ENCODE results near the gene NTMT2.

Gene NTMT2

DNA sequence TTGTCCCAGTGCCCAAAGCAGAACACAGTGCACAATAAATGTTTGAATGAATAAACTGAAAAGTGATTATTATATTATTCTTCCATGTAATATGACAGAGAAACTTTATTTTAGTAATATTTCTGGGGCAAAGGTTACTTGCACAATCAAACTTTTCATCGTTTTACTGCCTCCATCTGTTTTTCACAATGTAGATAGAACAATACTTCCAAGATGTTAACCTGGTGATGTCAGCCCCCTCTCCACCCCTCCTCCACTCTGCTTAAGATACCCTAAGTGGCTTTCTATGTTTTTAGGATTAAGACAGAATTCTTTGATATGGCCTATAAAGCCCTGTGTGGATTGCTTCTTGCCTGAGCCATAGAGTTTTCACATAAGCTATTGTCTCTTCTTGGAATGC lies 13.8 kb upstream of the NTMT2 start:
- Histone ChIP-seq H3K9me3 (ENCODE audit: control insufficient read depth in 2 of 2, low read length in 2 of 2) (no peaks in the 10 kb centered on the region), H3K9ac (ENCODE audit: low read depth in 1 of 2, low read length in 2 of 2) (no peak overlapping the region), H3K27ac (ENCODE audit: low read depth in 2 of 2, low read length in 2 of 2) (no peak overlapping the region), H3K27me3 (ENCODE audit: control insufficient read depth in 2 of 2, insufficient read depth in 2 of 2, low read length in 2 of 2) (no peaks in the 10 kb centered on the region), H3K4me3 (ENCODE audit: low read length in 2 of 2) (no peak overlapping the region), H3K36me3 (ENCODE audit: control insufficient read depth in 2 of 2, insufficient read depth in 2 of 2, low read length in 2 of 2) (no peaks in the 10 kb centered on the region), H3K4me1 (ENCODE audit: control insufficient read depth in 2 of 2, insufficient read depth in 2 of 2, low read length in 2 of 2) (no peaks in the 10 kb centered on the region)

GRCh38 chr1:170133766-170134495 lies 11.8 kb upstream of the NTMT2 start:
- Histone ChIP-seq H3K36me3 (ENCODE audit: control insufficient read depth in 2 of 2, insufficient read depth in 2 of 2, low read length in 2 of 2) (no peaks in the 10 kb centered on the region), H3K27me3 (ENCODE audit: control insufficient read depth in 2 of 2, insufficient read depth in 2 of 2, low read length in 2 of 2) (no peaks in the 10 kb centered on the region), H3K4me1 (ENCODE audit: control insufficient read depth in 2 of 2, insufficient read depth in 2 of 2, low read length in 2 of 2) (no peaks in the 10 kb centered on the region), H3K4me3 (ENCODE audit: low read length in 2 of 2) (no peak overlapping the region), H3K27ac (ENCODE audit: low read depth in 2 of 2, low read length in 2 of 2) (no peak overlapping the region), H3K9ac (ENCODE audit: low read depth in 1 of 2, low read length in 2 of 2) (no peak overlapping the region), H3K9me3 (ENCODE audit: control insufficient read depth in 2 of 2, low read length in 2 of 2) (no peaks in the 10 kb centered on the region)

DNA sequence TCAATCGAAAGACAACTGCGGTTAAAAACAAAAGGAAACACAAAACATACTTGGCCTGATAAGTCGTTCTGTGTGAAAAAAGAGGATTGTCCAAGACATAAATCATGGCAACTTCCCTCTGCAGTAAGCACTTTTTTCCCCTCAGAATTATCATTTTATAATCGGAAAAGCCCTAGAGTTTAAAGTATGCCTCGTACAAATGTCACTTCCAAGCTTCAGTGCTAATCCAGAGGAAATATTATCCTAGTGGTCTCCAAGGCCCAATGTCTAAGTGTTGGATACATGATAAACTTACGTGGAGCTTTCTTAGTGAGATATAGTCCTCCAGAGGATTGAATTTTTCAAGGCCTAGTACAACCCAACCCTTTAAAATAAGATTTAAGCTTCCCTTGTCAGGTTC lies 11.2 kb upstream of the NTMT2 start:
- H3K4me3 ChIP-seq (ENCODE audit: low read length in 2 of 2): no peak overlapping the region
- H3K36me3 ChIP-seq (ENCODE audit: control insufficient read depth in 2 of 2, insufficient read depth in 2 of 2, low read length in 2 of 2): no peaks in the 10 kb centered on the region
- no peaks in the 10 kb centered on the region for H3K27me3 ChIP-seq (ENCODE audit: control insufficient read depth in 2 of 2, insufficient read depth in 2 of 2, low read length in 2 of 2)
- no peaks in the 10 kb centered on the region for H3K4me1 ChIP-seq (ENCODE audit: control insufficient read depth in 2 of 2, insufficient read depth in 2 of 2, low read length in 2 of 2)
- no peak overlapping the region for H3K9ac ChIP-seq (ENCODE audit: low read depth in 1 of 2, low read length in 2 of 2)
- H3K9me3 ChIP-seq (ENCODE audit: control insufficient read depth in 2 of 2, low read length in 2 of 2): no peaks in the 10 kb centered on the region
- H3K27ac ChIP-seq (ENCODE audit: low read depth in 2 of 2, low read length in 2 of 2): no peak overlapping the region

- H3K27ac ChIP-seq (ENCODE audit: low read depth in 2 of 2, low read length in 2 of 2): no peak overlapping the region
- no peaks in the 10 kb centered on the region for H3K36me3 ChIP-seq (ENCODE audit: control insufficient read depth in 2 of 2, insufficient read depth in 2 of 2, low read length in 2 of 2)
- H3K27me3 ChIP-seq (ENCODE audit: control insufficient read depth in 2 of 2, insufficient read depth in 2 of 2, low read length in 2 of 2): no peaks in the 10 kb centered on the region
- H3K9ac ChIP-seq (ENCODE audit: low read depth in 1 of 2, low read length in 2 of 2): no peak overlapping the region
- H3K4me1 ChIP-seq (ENCODE audit: control insufficient read depth in 2 of 2, insufficient read depth in 2 of 2, low read length in 2 of 2): no peaks in the 10 kb centered on the region
- H3K9me3 ChIP-seq (ENCODE audit: control insufficient read depth in 2 of 2, low read length in 2 of 2): no peaks in the 10 kb centered on the region
- H3K4me3 ChIP-seq (ENCODE audit: low read length in 2 of 2): no peak overlapping the region
Observed at GRCh38 chr1:170140371-170140770, 5.4 kb upstream of the NTMT2 start.

DNA sequence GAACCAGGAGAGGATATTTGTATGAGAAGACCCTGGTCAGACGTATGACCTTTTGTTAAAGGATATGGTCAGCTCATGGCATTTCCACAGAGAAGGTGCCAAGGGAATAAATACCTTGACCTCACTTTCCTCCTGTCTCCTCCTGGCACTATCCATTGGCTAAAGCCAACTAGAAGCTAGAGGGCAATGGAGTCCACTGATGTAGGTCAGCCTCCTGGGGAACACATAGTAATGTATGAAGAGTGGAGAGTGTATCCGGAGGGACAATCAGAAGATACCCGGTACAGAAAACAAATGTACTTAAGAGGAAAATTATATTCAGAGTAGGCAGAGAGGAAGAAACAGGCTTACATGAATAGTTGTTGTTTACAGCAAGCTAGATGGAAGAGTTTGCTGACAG lies 698 bp upstream of the NTMT2 start:
- Histone ChIP-seq H3K9me3 (ENCODE audit: control insufficient read depth in 2 of 2, low read length in 2 of 2) (no peaks in the 10 kb centered on the region), H3K27me3 (ENCODE audit: control insufficient read depth in 2 of 2, insufficient read depth in 2 of 2, low read length in 2 of 2) (no peaks in the 10 kb centered on the region), H3K27ac (ENCODE audit: low read depth in 2 of 2, low read length in 2 of 2) (no peak overlapping the region), H3K36me3 (ENCODE audit: control insufficient read depth in 2 of 2, insufficient read depth in 2 of 2, low read length in 2 of 2) (no peaks in the 10 kb centered on the region), H3K9ac (ENCODE audit: low read depth in 1 of 2, low read length in 2 of 2) (no peak overlapping the region), H3K4me3 (ENCODE audit: low read length in 2 of 2) (no peak overlapping the region), H3K4me1 (ENCODE audit: control insufficient read depth in 2 of 2, insufficient read depth in 2 of 2, low read length in 2 of 2) (no peaks in the 10 kb centered on the region)

DNA sequence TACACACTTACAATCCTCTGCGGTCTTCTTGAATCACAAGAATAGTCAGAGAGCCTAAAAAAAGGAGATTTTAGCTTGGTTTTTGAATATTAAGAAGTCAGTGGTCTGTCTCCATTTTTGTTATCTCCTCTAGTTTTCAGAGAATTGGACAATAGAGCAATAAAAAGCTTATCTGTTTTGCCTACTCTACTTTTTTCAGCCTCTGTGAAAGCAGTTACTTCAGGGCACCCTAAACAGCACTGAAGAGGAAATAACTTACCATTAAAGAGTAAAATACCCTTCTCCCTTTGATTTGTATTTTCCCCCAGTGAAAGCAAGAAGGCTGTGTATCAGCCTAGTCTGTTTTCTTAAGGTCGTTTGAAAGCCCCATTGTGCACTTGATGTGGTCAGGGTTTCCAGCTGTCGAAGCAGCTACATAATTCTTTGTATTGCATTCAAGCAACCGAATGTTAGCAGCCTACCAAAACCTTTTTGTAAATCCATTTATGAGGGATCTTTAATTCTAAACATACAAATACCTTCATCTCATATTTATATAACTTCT lies 1.0 kb downstream of the NTMT2 start:
- Histone ChIP-seq H3K9me3 (ENCODE audit: control insufficient read depth in 2 of 2, low read length in 2 of 2) (no peaks in the 10 kb centered on the region), H3K27ac (ENCODE audit: low read depth in 2 of 2, low read length in 2 of 2) (no peak overlapping the region), H3K27me3 (ENCODE audit: control insufficient read depth in 2 of 2, insufficient read depth in 2 of 2, low read length in 2 of 2) (no peaks in the 10 kb centered on the region), H3K4me3 (ENCODE audit: low read length in 2 of 2) (no peak overlapping the region), H3K4me1 (ENCODE audit: control insufficient read depth in 2 of 2, insufficient read depth in 2 of 2, low read length in 2 of 2) (no peaks in the 10 kb centered on the region), H3K36me3 (ENCODE audit: control insufficient read depth in 2 of 2, insufficient read depth in 2 of 2, low read length in 2 of 2) (no peaks in the 10 kb centered on the region), H3K9ac (ENCODE audit: low read depth in 1 of 2, low read length in 2 of 2) (no peak overlapping the region)

- no peaks in the 10 kb centered on the region for H3K36me3 ChIP-seq (ENCODE audit: control insufficient read depth in 2 of 2, insufficient read depth in 2 of 2, low read length in 2 of 2)
- H3K4me3 ChIP-seq (ENCODE audit: low read length in 2 of 2): no peak overlapping the region
- peaks cover 0 to 3% of the 10 kb centered on the region in 2 donors for H3K9me3 ChIP-seq (ENCODE audit: control insufficient read depth in 2 of 2, low read length in 2 of 2)
- H3K9ac ChIP-seq (ENCODE audit: low read depth in 1 of 2, low read length in 2 of 2): no peak overlapping the region
- H3K27ac ChIP-seq (ENCODE audit: low read depth in 2 of 2, low read length in 2 of 2): no peak overlapping the region
- no peaks in the 10 kb centered on the region for H3K27me3 ChIP-seq (ENCODE audit: control insufficient read depth in 2 of 2, insufficient read depth in 2 of 2, low read length in 2 of 2)
- no peaks in the 10 kb centered on the region for H3K4me1 ChIP-seq (ENCODE audit: control insufficient read depth in 2 of 2, insufficient read depth in 2 of 2, low read length in 2 of 2)
Observed at GRCh38 chr1:170149241-170149640, 3.5 kb downstream of the NTMT2 start.

DNA sequence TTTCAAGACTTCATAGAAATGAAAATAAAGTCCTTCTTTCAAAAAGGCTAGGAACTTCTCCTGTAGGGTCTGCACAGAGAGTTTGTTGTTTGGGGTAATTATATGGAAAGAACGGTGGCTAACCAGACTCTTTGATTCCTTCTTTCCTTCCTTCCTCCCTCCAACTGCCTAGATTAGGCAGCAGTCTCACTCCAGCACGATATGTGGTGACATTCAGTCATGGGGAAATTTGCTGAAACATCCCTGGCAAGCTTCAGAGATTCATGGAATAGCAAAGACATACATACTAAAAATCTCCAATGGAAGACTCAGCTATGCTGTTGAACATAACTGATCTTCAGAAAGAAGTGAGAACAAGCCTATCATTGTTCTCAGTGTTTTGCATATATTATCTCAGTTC lies 4.3 kb downstream of the NTMT2 start:
- no peaks in the 10 kb centered on the region for H3K36me3 ChIP-seq (ENCODE audit: control insufficient read depth in 2 of 2, insufficient read depth in 2 of 2, low read length in 2 of 2)
- H3K4me3 ChIP-seq (ENCODE audit: low read length in 2 of 2): no peak overlapping the region
- no peaks in the 10 kb centered on the region for H3K4me1 ChIP-seq (ENCODE audit: control insufficient read depth in 2 of 2, insufficient read depth in 2 of 2, low read length in 2 of 2)
- H3K9ac ChIP-seq (ENCODE audit: low read depth in 1 of 2, low read length in 2 of 2): no peak overlapping the region
- peaks cover 0 to 3% of the 10 kb centered on the region in 2 donors for H3K9me3 ChIP-seq (ENCODE audit: control insufficient read depth in 2 of 2, low read length in 2 of 2)
- no peaks in the 10 kb centered on the region for H3K27me3 ChIP-seq (ENCODE audit: control insufficient read depth in 2 of 2, insufficient read depth in 2 of 2, low read length in 2 of 2)
- no peak overlapping the region for H3K27ac ChIP-seq (ENCODE audit: low read depth in 2 of 2, low read length in 2 of 2)

DNA sequence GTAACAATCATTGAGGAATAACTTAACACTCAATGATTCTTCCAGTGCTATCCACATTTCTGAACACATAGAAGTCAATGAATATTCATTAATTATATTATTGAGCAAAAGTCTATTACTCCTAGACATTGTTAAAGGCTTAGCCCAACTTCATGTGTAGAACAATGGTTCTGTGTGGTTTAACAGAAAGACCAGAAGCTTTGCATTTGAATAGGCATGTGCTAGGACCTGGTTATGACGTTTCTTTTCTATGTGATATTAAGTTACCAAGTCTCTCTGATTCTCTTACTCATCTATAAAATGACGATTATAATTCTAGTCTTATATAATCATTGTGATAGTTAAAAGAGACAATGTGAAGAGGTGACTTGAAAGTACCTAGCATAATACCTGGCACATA lies 5.2 kb downstream of the NTMT2 start:
- H3K9ac ChIP-seq (ENCODE audit: low read depth in 1 of 2, low read length in 2 of 2): no peak overlapping the region
- H3K4me3 ChIP-seq (ENCODE audit: low read length in 2 of 2): no peak overlapping the region
- H3K27me3 ChIP-seq (ENCODE audit: control insufficient read depth in 2 of 2, insufficient read depth in 2 of 2, low read length in 2 of 2): no peaks in the 10 kb centered on the region
- no peaks in the 10 kb centered on the region for H3K36me3 ChIP-seq (ENCODE audit: control insufficient read depth in 2 of 2, insufficient read depth in 2 of 2, low read length in 2 of 2)
- peaks cover 0 to 3% of the 10 kb centered on the region in 2 donors for H3K9me3 ChIP-seq (ENCODE audit: control insufficient read depth in 2 of 2, low read length in 2 of 2)
- H3K27ac ChIP-seq (ENCODE audit: low read depth in 2 of 2, low read length in 2 of 2): no peak overlapping the region
- H3K4me1 ChIP-seq (ENCODE audit: control insufficient read depth in 2 of 2, insufficient read depth in 2 of 2, low read length in 2 of 2): no peaks in the 10 kb centered on the region

- Histone ChIP-seq H3K9me3 (ENCODE audit: control insufficient read depth in 2 of 2, low read length in 2 of 2) (peaks cover 0 to 3% of the 10 kb centered on the region in 2 donors), H3K4me1 (ENCODE audit: control insufficient read depth in 2 of 2, insufficient read depth in 2 of 2, low read length in 2 of 2) (no peaks in the 10 kb centered on the region), H3K36me3 (ENCODE audit: control insufficient read depth in 2 of 2, insufficient read depth in 2 of 2, low read length in 2 of 2) (no peaks in the 10 kb centered on the region), H3K27me3 (ENCODE audit: control insufficient read depth in 2 of 2, insufficient read depth in 2 of 2, low read length in 2 of 2) (no peaks in the 10 kb centered on the region), H3K27ac (ENCODE audit: low read depth in 2 of 2, low read length in 2 of 2) (no peak overlapping the region), H3K4me3 (ENCODE audit: low read length in 2 of 2) (no peak overlapping the region), H3K9ac (ENCODE audit: low read depth in 1 of 2, low read length in 2 of 2) (no peak overlapping the region)
Observed at GRCh38 chr1:170153417-170153816, 7.7 kb downstream of the NTMT2 start.

All from mucosa of rectum (tissue), 2 donors.